DND-41 (cell line): ENCODE data around the gene ABCC3.

Experiments used
- ATAC-seq: fragments of 200-7000 bp; cut with Tn5 transposase; 3 replicates; pipeline ENCODE4 v1.9.1; 2021; ENCODE audit warnings: low read depth; ENCODE audit not compliant: insufficient read depth
- DNase-seq: peaks from one replicate; pipeline ENCODE4 v3.0.0-alpha.2; 2020
- H2AFZ ChIP-seq: 2 replicates; pipeline ENCODE4 v1.6.0; 2012; ENCODE audit warnings: low read depth, low read length
- H3K27ac ChIP-seq: 2 replicates; pipeline ENCODE4 v1.5.1; 2012; ENCODE audit warnings: low read length, inconsistent platforms
- H3K27me3 ChIP-seq: fragments of 200-600 bp; sonication (generic); 2 replicates; pipeline ENCODE4 v1.6.0; 2012; ENCODE audit warnings: low read length, mild to moderate bottlenecking, inconsistent platforms; ENCODE audit not compliant: insufficient read depth, poor library complexity
- H3K36me3 ChIP-seq: 2 replicates; pipeline ENCODE4 v1.5.1; 2012; ENCODE audit warnings: low read length, inconsistent platforms; ENCODE audit not compliant: insufficient read depth
- H3K4me1 ChIP-seq: 2 replicates; pipeline ENCODE4 v1.5.1; 2012; ENCODE audit warnings: mild to moderate bottlenecking, low read length; ENCODE audit not compliant: insufficient read depth
- H3K4me2 ChIP-seq: 2 replicates; pipeline ENCODE4 v1.6.0; 2012; ENCODE audit warnings: mild to moderate bottlenecking, moderate library complexity, low read length, inconsistent platforms; ENCODE audit not compliant: insufficient read depth
- H3K4me3 ChIP-seq, 2 experiments: fragments of 200-600 bp in 1 of 2; shearing (Covaris generic) in 1 of 2; 2 replicates each; pipeline ENCODE4 v1.5.1; 2012 to 2016; ENCODE audit warnings: inconsistent platforms in 2 of 2, low read length in 2 of 2, mild to moderate bottlenecking in 2 of 2, low read depth in 1 of 2, moderate library complexity in 1 of 2
- H3K79me2 ChIP-seq: 2 replicates; pipeline ENCODE4 v1.6.0; 2012; ENCODE audit warnings: low read length, inconsistent platforms; ENCODE audit not compliant: insufficient read depth
- H3K9ac ChIP-seq: 2 replicates; pipeline ENCODE4 v1.6.0; 2012; ENCODE audit warnings: low read depth, mild to moderate bottlenecking, inconsistent platforms, low read length, moderate library complexity
- H3K9me3 ChIP-seq: 2 replicates; pipeline ENCODE4 v1.5.1; 2012; ENCODE audit warnings: low read length, moderate library complexity, mild to moderate bottlenecking, inconsistent platforms; ENCODE audit not compliant: insufficient read depth, severe bottlenecking
- H4K20me1 ChIP-seq: 2 replicates; pipeline ENCODE4 v1.6.0; 2012; ENCODE audit warnings: low read length; ENCODE audit not compliant: insufficient read depth
- EZH2 ChIP-seq: IDR thresholded peaks from 3 replicates; pipeline ENCODE4 v1.6.1; 2012; ENCODE audit warnings: borderline replicate concordance, low read depth, mild to moderate bottlenecking, moderate library complexity, low read length, inconsistent platforms; ENCODE audit not compliant: severe bottlenecking
- TF ChIP-seq, protein P1 (sequence below): IDR thresholded peaks from 2 replicates; pipeline ENCODE4 v1.5.1; 2012; ENCODE audit warnings: borderline replicate concordance, low read length, moderate library complexity, mild to moderate bottlenecking; ENCODE audit not compliant: poor library complexity, severe bottlenecking; ENCODE audit errors: extremely low read depth

Gene ABCC3

GRCh38 chr17:50642071-50642721, 7.5 kb downstream of the ABCC3 start:
- TF ChIP-seq, protein P1, sequence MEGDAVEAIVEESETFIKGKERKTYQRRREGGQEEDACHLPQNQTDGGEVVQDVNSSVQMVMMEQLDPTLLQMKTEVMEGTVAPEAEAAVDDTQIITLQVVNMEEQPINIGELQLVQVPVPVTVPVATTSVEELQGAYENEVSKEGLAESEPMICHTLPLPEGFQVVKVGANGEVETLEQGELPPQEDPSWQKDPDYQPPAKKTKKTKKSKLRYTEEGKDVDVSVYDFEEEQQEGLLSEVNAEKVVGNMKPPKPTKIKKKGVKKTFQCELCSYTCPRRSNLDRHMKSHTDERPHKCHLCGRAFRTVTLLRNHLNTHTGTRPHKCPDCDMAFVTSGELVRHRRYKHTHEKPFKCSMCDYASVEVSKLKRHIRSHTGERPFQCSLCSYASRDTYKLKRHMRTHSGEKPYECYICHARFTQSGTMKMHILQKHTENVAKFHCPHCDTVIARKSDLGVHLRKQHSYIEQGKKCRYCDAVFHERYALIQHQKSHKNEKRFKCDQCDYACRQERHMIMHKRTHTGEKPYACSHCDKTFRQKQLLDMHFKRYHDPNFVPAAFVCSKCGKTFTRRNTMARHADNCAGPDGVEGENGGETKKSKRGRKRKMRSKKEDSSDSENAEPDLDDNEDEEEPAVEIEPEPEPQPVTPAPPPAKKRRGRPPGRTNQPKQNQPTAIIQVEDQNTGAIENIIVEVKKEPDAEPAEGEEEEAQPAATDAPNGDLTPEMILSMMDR, result no peak
- no peak for TF ChIP-seq EZH2
- Histone ChIP-seq H2AFZ (no peak overlapping the region), H3K9me3 (no peaks in the 10 kb centered on the region), H3K4me3 (no peak overlapping the region), H3K9ac (no peak overlapping the region), H3K4me2 (no peak overlapping the region), H4K20me1 (no peaks in the 10 kb centered on the region), H3K4me1 (no peaks in the 10 kb centered on the region), H3K79me2 (no peaks in the 10 kb centered on the region), H3K27ac (no peak overlapping the region), H3K27me3 (peaks cover 6% of the 10 kb centered on the region), H3K36me3 (no peaks in the 10 kb centered on the region)
- ATAC-seq (no peak), DNase-seq (no peak)

DNA sequence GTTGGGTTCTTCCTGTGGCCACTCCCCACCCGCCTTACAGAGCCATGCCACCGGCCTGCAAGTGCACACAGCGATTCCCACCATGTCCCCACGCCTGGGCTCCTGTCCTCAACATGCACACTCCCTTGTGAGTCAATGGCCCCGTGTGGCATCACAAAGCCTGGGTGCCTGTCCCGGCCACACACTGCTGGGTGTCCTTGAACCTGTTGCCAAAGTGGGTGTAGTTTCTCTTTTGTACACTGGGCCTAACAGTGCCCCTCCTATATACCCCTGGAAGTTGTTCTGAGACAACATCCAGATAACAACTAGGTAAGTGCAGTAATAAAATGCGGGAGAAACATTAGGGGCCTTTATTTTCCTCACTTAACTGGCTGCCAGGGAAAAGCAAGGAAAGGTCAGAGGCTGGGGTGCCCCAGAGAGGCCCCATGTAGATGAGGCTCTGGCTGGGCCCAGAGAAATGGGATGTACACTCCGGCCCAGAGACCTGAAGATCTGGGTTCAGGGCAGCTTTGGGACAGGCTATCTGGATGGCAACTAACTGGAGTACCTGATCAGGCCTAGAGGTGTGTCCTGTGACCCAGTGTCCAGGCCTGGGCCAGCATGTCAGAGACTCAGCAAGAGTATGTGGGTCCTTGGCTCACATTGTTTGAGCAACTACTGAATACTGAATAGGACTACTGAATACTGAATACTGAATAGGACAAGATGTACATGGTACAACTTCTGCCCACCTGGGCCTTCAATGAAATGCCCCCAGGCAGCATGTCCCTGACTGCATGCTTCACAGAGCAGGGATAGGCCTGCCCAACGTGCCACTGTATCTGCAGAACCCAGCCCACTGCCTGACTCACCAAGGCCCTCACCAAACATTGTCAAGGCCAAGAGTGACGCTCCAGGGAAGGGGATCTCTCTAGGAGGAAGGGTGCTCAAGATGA, 8.3 kb downstream of the ABCC3 start:
- Histone ChIP-seq H3K79me2 (no peaks in the 10 kb centered on the region), H3K4me1 (no peaks in the 10 kb centered on the region), H3K27me3 (peaks cover 6% of the 10 kb centered on the region), H3K9ac (no peak overlapping the region), H3K4me3 (no peak overlapping the region), H3K27ac (no peak overlapping the region), H2AFZ (no peak overlapping the region), H3K9me3 (no peaks in the 10 kb centered on the region), H4K20me1 (no peaks in the 10 kb centered on the region), H3K36me3 (no peaks in the 10 kb centered on the region), H3K4me2 (no peak overlapping the region)
- TF ChIP-seq, protein P1, result no peak
- TF ChIP-seq EZH2, result no peak
- no peak for DNase-seq
- no peak for ATAC-seq

DNA sequence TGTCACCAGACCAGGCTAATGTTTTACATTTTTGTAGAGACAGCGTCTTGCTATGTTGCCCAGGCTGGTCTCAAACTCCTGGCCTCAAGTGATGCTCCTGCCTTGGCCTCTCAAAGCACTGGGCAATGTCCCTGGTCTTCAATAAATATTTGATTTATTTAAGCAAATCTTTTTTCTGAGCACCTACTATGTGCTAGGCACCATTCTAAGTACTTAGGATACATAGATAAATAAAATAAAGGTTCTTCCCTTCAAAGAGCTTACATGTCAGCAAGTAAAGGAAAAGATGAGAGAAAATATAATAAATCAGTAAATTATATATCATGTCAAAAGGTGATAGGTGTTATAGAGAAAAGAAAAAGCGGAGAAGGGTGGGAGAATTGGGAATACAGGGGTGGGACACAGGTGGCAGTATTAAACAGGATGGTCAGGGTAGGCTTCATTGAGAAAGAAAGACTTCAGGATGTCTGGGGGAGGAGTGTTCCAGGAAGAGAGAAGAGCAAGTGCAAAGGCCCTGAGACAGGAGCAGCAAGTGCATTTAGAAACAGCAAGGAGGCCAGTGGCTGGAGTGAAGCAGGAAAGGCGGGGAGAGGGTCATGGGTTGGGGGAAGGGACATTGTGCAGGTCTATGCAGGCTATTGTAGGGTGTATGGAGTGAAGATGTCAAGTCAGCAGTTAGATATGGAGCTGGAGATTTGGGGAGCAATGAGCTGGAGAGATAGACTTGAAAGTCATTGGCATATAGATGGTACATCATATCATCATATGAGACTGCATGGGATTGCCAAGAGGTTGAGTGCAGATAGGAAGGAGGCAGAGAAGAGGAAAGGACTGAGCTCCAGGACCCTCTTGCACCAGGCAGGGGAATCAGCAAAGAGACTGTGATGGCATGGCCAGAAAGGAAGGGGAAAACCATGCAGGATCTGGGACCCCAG, 11.3 kb downstream of the ABCC3 start:
- no peak overlapping the region for H3K27ac ChIP-seq
- ATAC-seq (no peak), DNase-seq (no peak)
- no peaks in the 10 kb centered on the region for H4K20me1 ChIP-seq
- no peaks in the 10 kb centered on the region for H3K36me3 ChIP-seq
- no peaks in the 10 kb centered on the region for H3K9me3 ChIP-seq
- TF ChIP-seq, protein P1, result no peak
- no peak for TF ChIP-seq EZH2
- no peak overlapping the region for H3K9ac ChIP-seq
- no peak overlapping the region for H3K4me3 ChIP-seq
- peaks cover 3% of the 10 kb centered on the region for H3K27me3 ChIP-seq
- no peak overlapping the region for H3K4me2 ChIP-seq
- no peaks in the 10 kb centered on the region for H3K4me1 ChIP-seq
- H2AFZ ChIP-seq, result no peak overlapping the region
- H3K79me2 ChIP-seq, result no peaks in the 10 kb centered on the region
